GM18508 (cell line): ENCODE results near the gene TRNAU1AP.
"Not testable (repeated sequence)": the region's sequence is repeated elsewhere in the genome, so short reads cannot be mapped to it uniquely, and the experiment has no call there.

Experiments
- ATAC-seq: cut with Tn5 transposase; IDR thresholded peaks from one replicate; pipeline ENCODE4 v1.9.1; 2021; ENCODE audit warnings: moderate number of reproducible peaks; ENCODE audit not compliant: insufficient read depth, unreplicated experiment

The TRNAU1AP gene

DNA sequence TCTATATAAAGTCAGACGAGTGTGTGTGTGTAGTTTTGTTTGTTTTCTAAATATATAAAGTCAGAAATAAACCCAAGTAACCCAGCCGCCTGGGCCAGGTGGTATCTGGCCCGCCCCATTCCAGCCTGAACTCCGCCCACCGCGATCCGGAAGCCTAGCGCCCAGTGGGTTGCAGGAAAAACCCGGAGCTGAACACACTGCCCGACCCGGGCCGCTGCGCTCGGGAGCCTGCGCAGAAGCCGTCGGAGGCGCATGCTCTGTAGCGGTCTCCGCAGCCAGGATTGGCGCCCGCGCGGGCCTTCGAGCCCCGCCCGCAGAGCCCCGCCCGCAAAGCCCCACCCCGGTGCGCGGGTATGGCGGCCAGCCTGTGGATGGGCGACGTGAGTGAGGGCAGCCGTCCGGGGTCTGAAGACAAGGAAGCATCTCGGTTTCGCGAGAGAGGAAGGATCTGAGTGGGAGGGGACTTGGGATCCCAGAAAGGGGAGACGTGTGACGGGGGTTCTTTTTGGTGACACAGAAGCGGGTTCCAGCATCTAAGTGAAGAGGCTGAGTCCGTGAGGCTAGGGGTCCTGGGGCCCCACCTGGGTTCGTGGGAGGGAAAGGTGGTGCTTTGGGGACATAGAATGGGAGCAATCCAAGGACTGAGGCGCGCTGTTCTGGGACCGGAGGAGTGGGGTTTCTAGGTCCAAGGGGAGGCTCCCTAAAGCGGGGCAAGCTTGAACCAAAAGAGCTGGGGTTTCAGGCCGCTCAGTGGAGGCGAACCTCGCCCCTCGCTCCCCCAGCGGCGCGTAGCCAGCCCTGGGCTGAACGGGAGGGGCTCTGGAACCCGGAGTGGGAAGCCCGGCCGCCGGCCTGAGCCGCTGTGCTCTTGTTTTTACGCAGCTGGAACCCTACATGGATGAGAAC lies at the start of gene TRNAU1AP:
TRNAU1AP (plus strand) TSS at position 328 of the 906 bp plus-strand sequence; CDS start at position 354, 26 bp downstream.
- ATAC-seq: peak; percentile 75

DNA sequence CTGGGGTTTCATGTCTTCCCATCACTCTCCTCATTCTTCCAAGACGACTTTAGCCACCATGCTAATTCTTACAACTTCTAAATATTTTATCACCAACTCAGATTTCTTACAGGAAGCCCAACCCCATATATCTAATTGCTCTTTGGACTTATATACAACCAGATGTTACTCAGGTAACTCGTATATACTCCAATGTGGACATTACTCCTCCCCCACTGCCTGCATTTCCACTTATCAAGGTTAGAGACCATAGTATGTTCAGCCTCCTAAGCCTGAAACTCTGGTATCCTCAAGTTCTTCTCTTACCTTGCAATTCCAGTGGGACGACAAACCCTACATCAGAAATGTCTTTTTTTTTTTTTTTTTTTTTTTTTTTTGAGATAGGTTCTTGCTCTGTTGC lies 49.8 kb upstream of the TRNAU1AP start:
- no peak for ATAC-seq

DNA sequence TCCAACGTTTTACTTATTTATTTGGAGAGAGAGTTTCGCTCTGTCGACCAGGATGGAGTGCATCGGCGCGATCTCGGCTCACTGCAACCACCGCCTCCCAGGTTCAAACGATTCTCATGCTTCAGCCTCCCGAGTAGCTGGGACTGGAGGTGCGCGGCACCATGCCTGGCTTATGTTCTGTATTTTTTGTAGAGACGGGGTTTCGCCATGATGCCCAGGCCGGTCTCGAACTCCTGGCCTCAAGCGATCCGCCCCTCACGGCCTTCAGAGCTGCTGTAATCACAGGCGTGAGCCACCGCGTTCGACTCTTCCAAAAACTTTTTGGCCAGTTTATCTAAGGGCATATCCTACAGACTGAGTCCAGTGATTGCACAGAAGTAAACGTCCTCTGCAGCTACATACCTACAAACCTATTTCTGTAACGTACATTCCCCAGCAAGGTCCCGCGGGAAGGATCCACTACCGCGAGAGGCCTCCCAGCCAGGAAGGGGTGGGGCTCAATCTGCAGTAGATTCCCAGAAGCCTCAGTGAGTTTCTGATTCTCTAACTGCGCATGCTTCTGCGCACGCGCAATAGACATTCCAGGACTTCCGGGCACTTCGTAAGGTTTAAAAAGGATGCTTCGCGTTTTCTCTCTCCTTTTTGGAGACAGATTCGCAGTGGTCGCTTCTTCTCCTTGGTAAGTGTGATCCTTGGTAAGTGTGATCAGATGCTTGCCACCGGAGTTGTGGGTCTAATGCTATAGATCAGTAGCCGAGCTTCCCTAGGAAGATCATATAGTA lies 47.3 kb upstream of the TRNAU1AP start, which contains the start of gene RCC1:
RCC1 (plus strand) TSS at position 638 of the 782 bp plus-strand sequence. CDS start 23,824 bp downstream, outside the sequence.
- peak; percentile 44 for ATAC-seq

DNA sequence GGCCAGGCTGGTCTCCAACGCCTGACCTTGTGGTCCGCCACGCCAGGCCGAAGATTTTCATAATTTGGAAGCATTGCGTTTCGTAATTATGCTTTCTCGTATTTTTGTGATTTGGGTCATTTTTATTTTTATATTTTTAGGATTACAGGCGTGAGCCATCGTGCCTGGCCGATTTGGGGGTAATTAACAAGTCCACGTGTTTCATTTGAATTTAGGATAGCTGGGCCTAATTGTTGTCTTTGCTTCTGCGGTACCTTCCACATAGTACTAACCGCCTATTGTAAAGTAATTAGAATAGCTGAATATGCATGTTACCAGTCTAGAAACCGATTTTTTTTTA lies 46.0 kb upstream of the TRNAU1AP start:
- ATAC-seq: no peak

DNA sequence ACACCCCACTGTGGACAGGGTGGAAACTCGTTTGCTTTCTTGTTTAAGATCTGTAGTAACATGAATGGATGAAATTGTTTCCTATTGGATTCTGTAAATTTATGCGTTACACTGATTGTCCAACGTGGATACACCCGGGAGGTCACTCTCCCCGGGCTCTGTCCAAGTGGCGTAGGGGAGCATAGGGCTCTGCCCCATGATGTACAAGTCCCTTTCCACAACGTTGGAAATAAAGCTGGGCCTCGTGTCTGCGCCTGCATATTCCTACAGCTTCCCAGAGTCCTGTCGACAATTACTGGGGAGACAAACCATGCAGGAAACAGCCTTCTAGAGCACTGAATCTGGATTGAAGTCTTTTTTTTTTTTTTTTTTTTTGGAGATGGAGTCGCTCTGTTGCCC lies 45.6 kb upstream of the TRNAU1AP start:
- ATAC-seq: no peak

DNA sequence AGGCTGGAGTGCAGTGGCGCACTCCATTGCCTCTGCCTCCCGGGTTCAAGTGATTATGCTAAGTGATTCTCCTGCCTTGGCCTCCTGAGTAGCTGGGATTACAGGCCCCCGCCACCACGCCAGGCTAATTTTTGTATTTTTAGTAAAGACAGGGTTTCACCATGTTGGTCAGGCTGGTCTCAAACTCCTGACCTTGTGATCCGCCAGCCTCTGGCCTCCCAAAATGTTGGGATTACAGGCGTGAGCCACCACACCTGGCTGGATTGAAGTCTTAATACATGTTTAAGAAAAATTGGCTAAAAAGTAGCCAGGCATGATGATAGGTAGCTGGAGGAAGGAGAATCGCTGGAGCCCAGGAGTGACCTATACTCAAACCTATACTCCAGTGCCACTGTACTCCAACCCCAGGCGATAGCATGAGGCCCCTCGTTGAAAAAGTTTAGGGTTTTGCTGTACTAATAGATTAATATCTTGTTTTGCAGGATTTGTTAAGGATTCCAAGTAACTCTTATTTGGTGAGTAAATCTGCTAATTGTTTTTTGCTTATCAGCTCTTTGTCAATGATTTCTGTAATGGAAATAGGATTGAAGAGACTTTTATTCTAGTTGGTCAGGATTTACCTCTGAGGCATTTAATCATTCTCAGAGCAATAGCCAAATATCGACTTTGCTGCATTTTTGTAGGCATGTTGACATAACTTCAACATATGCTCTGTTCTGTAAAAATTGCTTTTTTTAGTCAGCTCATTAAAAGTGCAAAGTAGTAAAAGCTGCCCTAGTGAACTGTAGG lies 45.0 kb upstream of the TRNAU1AP start:
- no peak for ATAC-seq

DNA sequence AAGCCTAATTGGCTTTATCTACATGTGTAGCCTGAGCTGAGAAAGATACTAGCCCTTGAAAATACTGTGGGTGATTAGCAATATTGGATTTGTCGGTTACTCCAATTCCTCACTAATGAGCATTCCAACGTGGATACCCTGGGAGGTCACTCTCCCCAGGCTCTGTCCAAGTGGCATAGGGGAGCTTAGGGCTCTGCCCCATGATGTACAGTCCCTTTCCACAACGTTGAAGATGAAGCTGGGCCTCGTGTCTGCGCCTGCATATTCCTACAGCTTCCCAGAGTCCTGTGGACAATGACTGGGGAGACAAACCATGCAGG lies 44.5 kb upstream of the TRNAU1AP start:
- ATAC-seq: no peak

DNA sequence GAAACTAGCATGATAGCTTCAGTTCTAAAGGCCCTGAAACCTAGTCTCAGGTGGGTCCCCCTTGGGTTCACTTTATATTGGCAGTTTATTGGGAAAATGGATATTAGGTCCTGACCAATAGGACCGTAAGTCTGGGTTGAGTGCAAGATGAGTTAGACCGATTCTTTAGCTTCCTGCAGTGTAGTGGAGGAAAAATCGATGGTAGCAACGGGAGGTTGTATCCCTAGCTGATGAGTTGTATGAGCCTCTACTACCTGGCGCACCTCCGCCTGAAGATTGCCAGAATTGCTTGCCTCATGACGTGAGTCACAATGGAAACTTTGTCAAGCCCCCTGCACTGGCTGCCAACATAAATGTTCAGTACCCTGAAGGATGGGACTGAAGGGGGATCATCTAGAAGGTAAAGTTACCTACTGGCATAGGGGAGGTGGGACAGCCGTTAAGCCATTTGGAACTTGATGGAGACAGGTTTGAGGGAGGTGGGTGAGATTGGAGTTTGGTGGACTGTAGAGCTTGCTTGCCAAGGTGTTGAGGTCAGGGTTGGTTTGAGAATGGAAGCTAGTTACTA lies 43.1 kb upstream of the TRNAU1AP start:
- ATAC-seq: no peak

DNA sequence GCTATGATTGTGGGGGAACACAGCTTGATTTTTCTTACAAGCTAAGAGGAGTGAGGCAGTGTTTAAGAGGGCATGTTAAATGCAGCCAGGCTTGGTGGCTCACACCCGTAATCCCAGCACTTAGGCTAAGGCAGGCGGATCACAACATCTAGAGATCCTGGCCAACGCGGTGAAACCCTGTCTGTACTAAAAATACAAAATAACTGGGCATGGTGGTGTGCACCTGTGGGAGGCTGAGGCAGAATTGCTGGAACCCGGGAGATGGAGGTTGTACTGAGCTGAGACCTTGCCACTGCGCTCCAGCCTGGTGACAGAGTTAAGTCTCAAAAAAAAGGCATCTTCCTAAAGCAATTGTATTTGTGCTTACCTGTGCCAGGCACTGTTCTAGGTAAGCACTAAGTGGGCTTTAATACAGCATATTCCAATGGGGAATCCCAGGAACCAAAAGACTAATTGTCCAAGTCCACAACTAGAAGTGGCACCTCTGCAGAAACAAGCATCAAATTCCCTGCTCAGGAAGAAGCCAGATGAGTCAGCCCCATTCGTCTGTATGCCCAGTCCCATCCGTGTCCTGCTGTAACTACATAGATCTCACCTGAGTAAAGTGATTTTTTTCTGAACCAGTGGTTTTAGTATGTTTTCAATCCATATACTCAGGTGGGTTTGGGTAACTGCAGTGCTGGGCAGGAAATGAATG lies 42.5 kb upstream of the TRNAU1AP start:
- ATAC-seq: no peak

DNA sequence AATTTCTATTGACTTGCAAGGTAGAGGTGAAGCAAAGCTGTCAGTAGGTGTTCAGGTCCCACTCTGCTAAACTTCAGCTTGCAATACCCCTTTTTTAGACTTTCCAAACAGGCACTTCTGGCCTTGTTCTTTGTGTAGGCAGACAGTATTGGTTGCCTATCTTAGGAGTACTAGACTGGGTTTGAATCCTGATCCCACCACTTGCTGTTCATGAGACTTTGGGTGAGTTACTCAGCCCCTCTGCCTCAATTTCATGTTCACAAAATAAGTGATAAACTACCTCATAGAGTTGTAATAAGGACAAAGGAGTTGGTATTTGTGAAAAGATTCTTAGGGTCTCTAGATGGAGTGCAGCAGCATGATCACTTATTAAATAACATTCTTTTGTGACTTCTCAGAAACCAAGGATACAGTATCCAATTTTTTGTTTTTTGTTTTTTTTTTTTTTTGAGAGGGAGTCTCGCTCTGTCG lies 41.9 kb upstream of the TRNAU1AP start:
- no peak for ATAC-seq

DNA sequence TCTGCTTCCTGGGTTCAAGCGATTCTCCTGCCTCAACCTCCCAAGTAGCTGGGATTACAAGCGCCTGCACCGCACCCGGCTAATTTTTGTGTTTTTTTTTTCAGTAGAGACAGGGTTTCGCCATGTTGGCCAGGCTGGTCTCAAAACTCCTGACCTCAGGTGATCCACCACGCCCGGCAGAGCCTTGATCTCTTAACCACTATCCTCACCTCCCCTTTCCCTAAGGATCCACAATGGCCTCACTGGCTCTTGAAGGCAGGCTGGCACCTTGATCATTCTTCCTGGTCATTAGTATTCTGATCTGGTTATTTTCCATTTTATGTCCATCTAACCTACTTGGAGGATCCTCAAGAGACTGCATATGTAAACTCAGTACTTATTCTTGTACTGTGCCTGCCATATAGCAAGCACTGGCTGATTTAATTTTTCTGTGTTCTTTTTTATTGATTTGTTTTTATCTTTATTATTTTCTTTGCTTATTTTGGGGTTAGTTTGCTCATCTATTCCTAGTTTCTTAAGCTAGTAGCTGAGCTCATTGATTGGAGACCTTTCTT lies 40.8 kb upstream of the TRNAU1AP start:
- ATAC-seq: no peak

DNA sequence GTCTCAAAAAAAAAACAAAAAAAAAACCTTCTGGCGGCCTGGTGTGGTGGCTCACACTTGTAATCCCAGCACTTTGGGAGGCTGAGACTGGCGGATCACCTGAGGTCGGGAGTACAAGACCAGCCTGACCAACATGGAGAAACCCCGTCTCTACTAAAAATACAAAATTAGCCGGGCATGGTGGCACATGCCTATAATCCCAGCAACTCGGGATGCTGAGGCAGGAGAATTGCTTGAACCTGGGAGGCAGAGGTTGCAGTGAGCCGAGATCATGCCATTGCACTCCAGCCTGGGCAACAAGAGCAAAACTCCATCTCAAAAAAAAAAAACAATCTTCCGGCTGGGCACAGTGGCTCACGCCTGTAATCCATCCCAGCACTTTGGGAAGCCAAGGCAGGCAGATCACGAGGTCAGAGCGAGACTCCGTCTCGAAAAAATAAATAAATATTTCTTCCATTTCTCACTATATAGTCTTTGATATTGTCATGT lies 38.4 kb upstream of the TRNAU1AP start:
- ATAC-seq: not testable (repeated sequence)

DNA sequence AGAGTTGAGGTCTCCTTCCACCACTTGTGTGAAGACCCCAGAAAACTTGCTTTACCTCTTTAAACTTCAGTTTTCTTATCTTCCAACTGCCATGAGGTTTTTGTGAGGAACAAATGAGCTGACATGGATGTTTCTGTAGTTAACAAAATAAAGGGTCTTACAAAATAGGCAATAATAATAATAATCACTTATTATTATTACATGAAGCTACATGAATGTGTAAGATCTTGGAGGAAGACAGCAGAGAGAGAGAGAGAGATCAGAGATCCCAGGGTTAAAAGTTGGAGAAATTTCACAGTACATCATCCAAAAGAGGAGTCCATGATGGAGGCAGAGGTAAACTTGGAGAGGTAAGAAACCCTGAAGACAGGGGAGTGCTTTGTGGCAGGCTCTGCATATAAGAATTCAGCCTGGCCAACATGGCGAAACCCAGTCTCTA lies 36.3 kb upstream of the TRNAU1AP start:
- ATAC-seq: no peak

DNA sequence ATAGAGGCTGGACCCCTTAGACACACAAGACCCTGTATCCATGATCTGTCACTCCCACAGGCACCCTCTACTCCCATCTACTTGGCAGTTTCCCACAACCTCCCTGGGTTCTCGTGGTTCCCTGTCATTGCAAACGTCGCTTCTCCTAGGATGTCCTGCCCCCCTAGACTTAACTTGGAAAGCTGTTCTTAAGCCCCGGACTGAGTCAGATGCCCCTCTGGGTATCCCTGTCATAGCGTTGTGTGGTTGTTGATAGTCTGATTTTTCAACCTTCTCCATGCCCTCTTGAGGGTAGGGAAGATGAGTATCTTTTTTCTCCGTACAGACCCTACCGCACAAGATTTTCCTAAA lies 35.3 kb upstream of the TRNAU1AP start:
- no peak for ATAC-seq

DNA sequence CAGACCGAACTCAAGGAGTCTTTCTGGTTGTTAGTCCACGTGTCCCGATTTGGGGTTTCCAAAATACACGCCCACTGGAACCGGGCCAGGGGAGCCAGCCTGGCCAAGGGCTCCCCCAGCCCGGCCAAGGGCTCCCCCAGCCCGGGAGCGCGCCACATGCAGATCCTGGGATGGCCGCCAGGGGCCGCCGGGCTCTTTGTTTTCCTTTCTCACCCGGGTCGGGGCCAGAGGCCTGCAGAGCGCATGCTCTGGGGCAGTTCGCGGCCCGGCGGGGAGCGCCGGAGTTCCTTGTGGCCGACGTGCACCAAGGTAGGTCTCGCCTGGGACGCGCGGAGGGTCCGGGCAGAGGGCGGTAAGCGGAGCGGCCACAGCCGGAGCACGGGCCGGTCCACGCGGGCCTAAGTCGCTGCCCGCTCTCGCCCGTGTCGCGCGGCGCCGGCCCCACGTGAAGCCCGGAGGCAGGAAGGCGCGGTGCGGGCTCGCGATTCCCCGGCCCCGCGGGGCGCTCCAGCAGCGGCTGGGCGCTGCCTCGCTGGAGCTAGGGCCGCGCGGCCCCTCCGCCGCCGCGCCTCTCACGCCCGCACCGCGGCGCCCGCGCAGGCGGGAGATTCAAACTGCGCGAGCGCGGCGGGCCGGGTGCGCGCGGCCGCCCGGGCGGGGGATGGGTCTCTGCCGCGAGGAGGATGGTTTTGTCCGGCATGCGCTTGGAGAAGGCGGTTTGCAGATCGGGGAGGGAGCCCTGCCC lies 34.7 kb upstream of the TRNAU1AP start:
- peak; percentile 47 for ATAC-seq

DNA sequence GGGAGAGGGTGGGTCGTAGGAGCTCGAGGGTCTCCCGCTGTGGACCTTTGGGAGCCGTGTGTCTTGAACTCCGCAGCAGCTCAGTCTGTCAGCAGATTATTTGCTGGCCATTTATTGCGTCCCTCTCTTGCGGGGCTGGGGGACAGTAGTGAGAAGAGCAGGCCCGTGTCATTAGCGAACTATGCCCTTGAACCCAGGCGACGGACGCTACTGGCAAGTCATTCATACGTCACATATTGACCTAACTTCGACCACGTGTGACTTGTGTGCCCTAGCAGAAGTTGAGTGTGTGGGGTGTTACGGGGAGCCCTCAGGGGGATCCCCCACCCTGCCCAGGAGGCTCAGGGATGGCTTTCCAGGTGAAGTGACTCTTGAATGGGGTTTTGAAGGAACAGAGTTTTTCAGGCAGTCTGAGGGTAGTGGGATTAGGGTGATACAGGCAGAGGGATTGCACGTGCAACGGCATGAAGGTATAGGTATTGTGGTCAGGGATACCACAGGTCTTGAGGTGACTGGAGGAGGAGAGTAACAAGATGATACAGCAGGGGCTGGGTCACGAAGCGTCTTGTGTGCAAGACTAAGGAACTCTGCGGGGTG lies 34.0 kb upstream of the TRNAU1AP start:
- no peak for ATAC-seq

DNA sequence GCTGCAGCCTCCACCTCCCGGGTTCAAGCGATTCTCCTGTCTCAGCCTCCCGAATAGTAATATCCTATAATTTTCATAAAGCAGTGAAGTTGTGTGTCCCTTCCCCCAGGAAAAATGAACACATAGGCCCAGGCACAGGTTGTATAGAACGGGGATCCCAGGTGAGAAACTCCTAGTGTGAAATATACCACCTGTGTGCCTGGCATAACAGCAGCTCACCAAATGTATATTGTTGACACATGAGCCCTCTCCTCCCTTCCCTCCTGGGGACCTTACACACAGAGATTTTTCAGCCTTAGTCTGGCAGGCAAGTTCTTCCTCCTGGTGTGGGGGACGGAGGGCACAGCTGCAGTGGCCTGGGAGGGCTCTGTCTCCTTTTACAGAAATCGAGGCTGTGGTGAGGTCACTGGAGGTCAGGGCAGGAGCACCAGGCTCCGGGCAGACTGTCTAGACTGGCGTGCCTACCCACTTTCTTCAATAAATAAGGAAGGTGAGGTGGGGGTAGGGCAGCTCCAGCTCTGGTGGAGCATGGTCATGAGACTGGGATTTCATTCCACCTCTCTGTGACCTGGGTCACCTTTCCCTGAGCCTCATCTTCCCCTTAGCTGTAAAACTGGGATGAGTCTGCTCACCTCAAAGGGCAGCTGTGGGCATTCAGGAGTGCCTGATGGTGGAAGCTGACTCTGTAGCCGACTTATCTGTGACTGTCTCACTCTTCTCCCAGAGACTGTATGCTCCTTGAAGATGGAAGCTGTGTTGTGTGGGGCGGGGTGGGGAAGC lies 32.7 kb upstream of the TRNAU1AP start:
- ATAC-seq: no peak
